WTC11 (cell line): ENCODE data around the gene TMEM150A. TPM values are rescaled to one million over a fixed set of nuclear protein-coding genes. Genes with fewer than 3 reads are reported as not detected.
"Not testable (repeated sequence)": the region's sequence is repeated elsewhere in the genome, so short reads cannot be mapped to it uniquely, and the experiment has no call there.

Experiments used
- ATAC-seq: fragments of 200-7000 bp; cut with Tn5 transposase; 2 replicates; pipeline ENCODE4 v1.10.0; 2021; ENCODE audit warnings: mild to moderate bottlenecking, moderate library complexity
- CTCF ChIA-PET: fragments of 300-600 bp; sonication (Branson Sonifier 250); formaldehyde crosslinking; loops from one replicate; lab custom pipeline; 2021; ENCODE audit warnings: antibody characterized with exemption; lab: Charles Lee
- POLR2A ChIA-PET: fragments of 350-600 bp; sonication (Branson Sonifier 250); formaldehyde crosslinking; loops from one replicate; lab custom pipeline; 2021; ENCODE audit warnings: antibody characterized with exemption; lab: Charles Lee
- DNase-seq: peaks from one replicate; pipeline ENCODE4 v3.0.0; 2021; ENCODE audit warnings: low spot score
- H3K27ac Mint-ChIP-seq: 2 replicates; pipeline ENCODE4 v1.8.0; 2021; ENCODE audit warnings: mixed read lengths
- H3K27me3 Mint-ChIP-seq: 2 replicates; pipeline ENCODE4 v1.8.0; 2021; ENCODE audit warnings: low read depth, mild to moderate bottlenecking, moderate library complexity, mixed read lengths
- H3K36me3 Mint-ChIP-seq: 2 replicates; pipeline ENCODE4 v1.8.0; 2021; ENCODE audit warnings: mixed read lengths
- H3K4me1 Mint-ChIP-seq: 2 replicates; pipeline ENCODE4 v1.8.0; 2022; ENCODE audit warnings: mixed read lengths
- H3K4me3 Mint-ChIP-seq: 2 replicates; pipeline ENCODE4 v1.8.0; 2021; ENCODE audit warnings: mild to moderate bottlenecking, moderate library complexity, mixed read lengths
- H3K9me3 Mint-ChIP-seq: 2 replicates; pipeline ENCODE4 v1.8.0; 2021; ENCODE audit warnings: mixed read lengths
- CREM ChIP-seq: sonication (generic); formaldehyde crosslinking; IDR thresholded peaks from 2 replicates; pipeline ENCODE4 v1.8.1; 2022; ENCODE audit warnings: mild to moderate bottlenecking, missing genetic modification reagents, moderate library complexity
- EMX1 ChIP-seq: fragments of 250-450 bp; sonication (Bioruptor Pico); IDR thresholded peaks from 2 replicates; pipeline ENCODE4 v1.8.0; 2021; ENCODE audit warnings: mild to moderate bottlenecking
- GABPB1 ChIP-seq: sonication (generic); formaldehyde crosslinking; IDR thresholded peaks from 2 replicates; pipeline ENCODE4 v1.8.1; 2023; ENCODE audit warnings: mild to moderate bottlenecking, missing genetic modification reagents
- GTF2I ChIP-seq: fragments of 250-450 bp; sonication (Bioruptor Pico); conservative IDR thresholded peaks from 2 replicates; pipeline ENCODE4 v1.4.0; 2021; ENCODE audit warnings: mild to moderate bottlenecking
- NFE2L1 ChIP-seq: sonication (generic); formaldehyde crosslinking; IDR thresholded peaks from 2 replicates; pipeline ENCODE4 v1.8.1; 2023; ENCODE audit warnings: missing genetic modification reagents
- RORB ChIP-seq: fragments of 250-450 bp; sonication (Bioruptor Pico); IDR thresholded peaks from 2 replicates; pipeline ENCODE4 v1.9.0; 2021; ENCODE audit warnings: mild to moderate bottlenecking
- SP1 ChIP-seq: sonication (generic); formaldehyde crosslinking; conservative IDR thresholded peaks from 2 replicates; pipeline ENCODE4 v1.8.1; 2022; ENCODE audit warnings: missing genetic modification reagents
- ZNF121 ChIP-seq: sonication (generic); formaldehyde crosslinking; IDR thresholded peaks from 2 replicates; pipeline ENCODE4 v1.8.0; 2023; ENCODE audit warnings: missing genetic modification reagents
- ZNF232 ChIP-seq: sonication (generic); formaldehyde crosslinking; IDR thresholded peaks from 2 replicates; pipeline ENCODE4 v1.8.0; 2022; ENCODE audit warnings: mild to moderate bottlenecking, missing genetic modification reagents
- ZNF671 ChIP-seq: fragments of 250-450 bp; sonication (Bioruptor Pico); IDR thresholded peaks from 2 replicates; pipeline ENCODE4 v1.8.0; 2021; ENCODE audit warnings: mild to moderate bottlenecking
- total RNA-seq: library from RNA; stranded (reverse); gene quantifications from 3 replicates; pipeline ENCODE4 v1.2.3, GENCODE V29; 2021
- TF ChIP-seq, protein P1 (sequence below): sonication (generic); formaldehyde crosslinking; IDR thresholded peaks from 2 replicates; pipeline ENCODE4 v1.8.0; 2022; ENCODE audit warnings: mild to moderate bottlenecking, missing genetic modification reagents
- TF ChIP-seq, protein P2 (sequence below): fragments of 250-450 bp; sonication (Bioruptor Pico); IDR thresholded peaks from 2 replicates; pipeline ENCODE4 v1.8.0; 2021; ENCODE audit warnings: mild to moderate bottlenecking
- TF ChIP-seq, protein P3 (sequence below): sonication (generic); formaldehyde crosslinking; conservative IDR thresholded peaks from 2 replicates; pipeline ENCODE4 v1.8.1; 2022; ENCODE audit warnings: mild to moderate bottlenecking, missing genetic modification reagents
- TF ChIP-seq, protein P4 (sequence below): sonication (generic); formaldehyde crosslinking; IDR thresholded peaks from 2 replicates; pipeline ENCODE4 v1.8.1; 2022; ENCODE audit warnings: missing genetic modification reagents, borderline replicate concordance
- TF ChIP-seq, protein P5 (sequence below): sonication (generic); formaldehyde crosslinking; conservative IDR thresholded peaks from 2 replicates; pipeline ENCODE4 v1.8.1; 2023; ENCODE audit warnings: mild to moderate bottlenecking, low read depth, missing genetic modification reagents, moderate library complexity
- TF ChIP-seq, protein P6 (sequence below): sonication (generic); formaldehyde crosslinking; IDR thresholded peaks from 2 replicates; pipeline ENCODE4 v1.8.0; 2022; ENCODE audit warnings: mild to moderate bottlenecking, missing genetic modification reagents
- TF ChIP-seq, protein P7 (sequence below): sonication (generic); formaldehyde crosslinking; IDR thresholded peaks from 2 replicates; pipeline ENCODE4 v1.8.1; 2022; ENCODE audit warnings: low read depth, mild to moderate bottlenecking, moderate library complexity, missing genetic modification reagents, borderline replicate concordance

The TMEM150A gene
- total RNA-seq, 1 experiment from 2014 or later = 20.9 TPM

DNA sequence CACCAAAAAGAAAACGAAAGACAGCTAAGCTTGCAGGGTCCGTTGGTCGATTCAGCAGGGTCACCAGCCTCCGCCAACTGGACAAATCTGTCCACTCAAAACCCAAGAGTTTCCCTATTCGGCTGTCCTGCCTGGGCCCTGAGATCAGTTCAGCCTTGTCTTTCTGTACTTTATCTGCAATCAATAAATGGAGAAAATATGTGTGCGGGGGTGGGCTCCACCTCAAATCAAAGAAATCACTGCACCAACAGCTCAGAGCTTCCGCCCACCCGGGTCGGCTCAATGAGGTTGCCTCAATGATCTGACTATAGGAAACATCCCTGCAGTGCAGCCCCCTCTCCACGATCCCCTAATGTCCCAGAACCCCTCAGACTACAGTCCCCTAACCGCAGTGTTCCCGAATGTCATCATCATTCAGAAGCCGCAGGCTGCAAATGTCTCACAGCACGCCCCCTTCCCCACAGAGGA is 41.7 kb downstream of the TMEM150A start:
- ATAC-seq = peak; percentile 25

DNA sequence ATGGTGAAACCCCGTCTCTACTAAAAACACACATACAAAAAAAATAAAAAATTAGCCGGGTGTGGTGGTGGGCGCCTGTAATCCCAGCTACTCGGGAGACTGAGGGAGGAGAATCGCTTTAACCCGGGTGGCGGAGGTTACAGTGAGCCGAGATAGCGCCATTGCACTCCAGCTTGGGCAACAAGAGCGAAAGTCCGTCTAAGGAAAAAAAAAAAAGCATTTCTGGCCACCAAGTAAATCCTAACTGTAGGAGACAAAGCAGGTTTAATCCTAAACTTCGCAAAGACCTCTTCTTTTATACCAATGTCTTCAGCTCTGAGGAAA is 42.1 kb downstream of the TMEM150A start:
- CTCF ChIA-PET = interaction anchor here (0.9 to 2.6 kb wide), 5 partner anchors 9 to 374 kb away, joined by 5 to 26 read pairs (median 5); partner anchors contain the start of genes RNF181 and SH2D6
- DNase-seq = not testable (repeated sequence)
- H3K4me3 Mint-ChIP-seq = peak overlapping the region; percentile 94

More for the DNA sequence above, 41.7 kb downstream of the TMEM150A start:
- ChIA-PET POLR2A (interaction anchor here (0.5 to 4.1 kb wide), 13 partner anchors 9 to 219 kb away, joined by 3 to 19 read pairs (median 4); partner anchors contain the start of genes C2orf68, MAT2A and SH2D6), CTCF (interaction anchor here (0.9 to 2.6 kb wide), 7 partner anchors 10 to 375 kb away, joined by 3 to 26 read pairs (median 5); partner anchors contain the start of genes RNF181 and SH2D6)
- Mint-ChIP-seq H3K4me3 (peak overlapping the region; percentile 94), H3K27me3 (peaks cover 6% of the 10 kb centered on the region; the same call in 1 of the 2 replicates), H3K27ac (peak overlapping the region; percentile 89), H3K36me3 (peaks cover 7% of the 10 kb centered on the region), H3K9me3 (no peaks in the 10 kb centered on the region), H3K4me1 (peaks cover 6% of the 10 kb centered on the region)
- TF ChIP-seq, protein P1, sequence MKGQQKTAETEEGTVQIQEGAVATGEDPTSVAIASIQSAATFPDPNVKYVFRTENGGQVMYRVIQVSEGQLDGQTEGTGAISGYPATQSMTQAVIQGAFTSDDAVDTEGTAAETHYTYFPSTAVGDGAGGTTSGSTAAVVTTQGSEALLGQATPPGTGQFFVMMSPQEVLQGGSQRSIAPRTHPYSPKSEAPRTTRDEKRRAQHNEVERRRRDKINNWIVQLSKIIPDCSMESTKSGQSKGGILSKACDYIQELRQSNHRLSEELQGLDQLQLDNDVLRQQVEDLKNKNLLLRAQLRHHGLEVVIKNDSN = no peak
- TF ChIP-seq NFE2L1 (CRISPR knock-in tag) (no peak), SP1 (CRISPR knock-in tag) (no peak), GTF2I (CRISPR knock-in tag) (no peak), EMX1 (CRISPR knock-in tag) (no peak)
- TF ChIP-seq, protein P2, sequence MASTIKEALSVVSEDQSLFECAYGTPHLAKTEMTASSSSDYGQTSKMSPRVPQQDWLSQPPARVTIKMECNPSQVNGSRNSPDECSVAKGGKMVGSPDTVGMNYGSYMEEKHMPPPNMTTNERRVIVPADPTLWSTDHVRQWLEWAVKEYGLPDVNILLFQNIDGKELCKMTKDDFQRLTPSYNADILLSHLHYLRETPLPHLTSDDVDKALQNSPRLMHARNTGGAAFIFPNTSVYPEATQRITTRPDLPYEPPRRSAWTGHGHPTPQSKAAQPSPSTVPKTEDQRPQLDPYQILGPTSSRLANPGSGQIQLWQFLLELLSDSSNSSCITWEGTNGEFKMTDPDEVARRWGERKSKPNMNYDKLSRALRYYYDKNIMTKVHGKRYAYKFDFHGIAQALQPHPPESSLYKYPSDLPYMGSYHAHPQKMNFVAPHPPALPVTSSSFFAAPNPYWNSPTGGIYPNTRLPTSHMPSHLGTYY (CRISPR knock-in tag) = no peak
- TF ChIP-seq, protein P3, sequence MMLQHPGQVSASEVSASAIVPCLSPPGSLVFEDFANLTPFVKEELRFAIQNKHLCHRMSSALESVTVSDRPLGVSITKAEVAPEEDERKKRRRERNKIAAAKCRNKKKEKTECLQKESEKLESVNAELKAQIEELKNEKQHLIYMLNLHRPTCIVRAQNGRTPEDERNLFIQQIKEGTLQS (CRISPR knock-in tag) = no peak
- no peak for DNase-seq

DNA sequence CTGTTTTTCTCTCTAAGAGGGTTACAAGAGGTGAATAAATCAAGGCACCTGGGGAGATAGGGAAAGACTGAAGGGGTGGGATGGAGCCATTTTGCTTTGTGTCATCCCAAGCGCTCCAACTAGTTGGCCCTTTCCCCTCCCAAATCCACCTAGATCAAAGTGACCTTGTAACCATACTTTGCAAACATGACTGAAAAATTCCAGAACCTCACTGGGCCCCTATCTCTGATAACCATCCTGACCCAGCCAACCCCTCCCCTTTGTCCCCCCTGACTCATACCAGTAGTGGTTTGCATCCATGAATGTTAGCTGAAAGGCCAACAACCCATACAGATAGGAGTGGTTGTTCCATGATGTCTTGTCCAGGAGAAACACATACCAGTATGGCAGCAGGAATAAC is 44.3 kb downstream of the TMEM150A start:
- H3K27ac Mint-ChIP-seq = no peak overlapping the region
- no peaks in the 10 kb centered on the region for H3K9me3 Mint-ChIP-seq
- ChIA-PET CTCF (no interaction called here), POLR2A (no interaction called here)
- TF ChIP-seq GABPB1 (CRISPR knock-in tag) (peak; percentile 12; the same call in 1 of the 2 replicates), RORB (no peak)
- peaks cover 21% of the 10 kb centered on the region for H3K36me3 Mint-ChIP-seq
- H3K4me1 Mint-ChIP-seq = peaks cover 6% of the 10 kb centered on the region
- ATAC-seq = no peak
- no peak for DNase-seq
- no peak overlapping the region for H3K4me3 Mint-ChIP-seq
- H3K27me3 Mint-ChIP-seq = no peaks in the 10 kb centered on the region

More for the DNA sequence above, 42.1 kb downstream of the TMEM150A start:
- not testable (repeated sequence) for H3K9me3 Mint-ChIP-seq, H3K36me3 Mint-ChIP-seq, ATAC-seq, H3K4me1 Mint-ChIP-seq, H3K27me3 Mint-ChIP-seq
- H3K27ac Mint-ChIP-seq = peak overlapping the region; percentile 89
- POLR2A ChIA-PET = interaction anchor here (0.5 to 4.1 kb wide), 9 partner anchors 8 to 162 kb away, joined by 3 to 19 read pairs (median 4); partner anchors contain the start of genes C2orf68 and MAT2A

DNA sequence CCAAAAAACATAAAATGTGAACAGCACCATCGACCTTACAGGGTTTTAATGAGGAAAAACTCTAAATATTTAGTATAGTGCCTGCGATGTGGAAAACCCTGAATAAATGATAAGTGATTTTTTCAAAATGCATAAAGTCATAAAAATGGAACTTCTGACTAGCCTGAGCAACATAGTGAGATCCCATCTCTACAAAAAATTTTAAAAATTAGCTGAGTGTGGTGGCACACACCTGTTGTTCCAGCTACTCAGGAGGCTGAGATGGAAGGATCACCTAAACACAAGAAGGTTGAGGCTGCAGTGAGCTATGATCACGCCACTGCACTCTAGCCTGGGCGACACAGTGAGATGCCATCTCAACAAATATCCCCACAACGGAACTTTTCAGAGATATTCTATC is 45.4 kb downstream of the TMEM150A start:
- H3K27ac Mint-ChIP-seq = no peak overlapping the region
- no peak for TF ChIP-seq CREM (CRISPR knock-in tag)
- no peak for TF ChIP-seq RORB
- TF ChIP-seq, protein P4, sequence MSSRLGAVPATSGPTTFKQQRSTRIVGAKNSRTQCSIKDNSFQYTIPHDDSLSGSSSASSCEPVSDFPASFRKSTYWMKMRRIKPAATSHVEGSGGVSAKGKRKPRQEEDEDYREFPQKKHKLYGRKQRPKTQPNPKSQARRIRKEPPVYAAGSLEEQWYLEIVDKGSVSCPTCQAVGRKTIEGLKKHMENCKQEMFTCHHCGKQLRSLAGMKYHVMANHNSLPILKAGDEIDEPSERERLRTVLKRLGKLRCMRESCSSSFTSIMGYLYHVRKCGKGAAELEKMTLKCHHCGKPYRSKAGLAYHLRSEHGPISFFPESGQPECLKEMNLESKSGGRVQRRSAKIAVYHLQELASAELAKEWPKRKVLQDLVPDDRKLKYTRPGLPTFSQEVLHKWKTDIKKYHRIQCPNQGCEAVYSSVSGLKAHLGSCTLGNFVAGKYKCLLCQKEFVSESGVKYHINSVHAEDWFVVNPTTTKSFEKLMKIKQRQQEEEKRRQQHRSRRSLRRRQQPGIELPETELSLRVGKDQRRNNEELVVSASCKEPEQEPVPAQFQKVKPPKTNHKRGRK (CRISPR knock-in tag) = no peak
- no peak for TF ChIP-seq ZNF671 (CRISPR knock-in tag)
- no peak for TF ChIP-seq ZNF121 (CRISPR knock-in tag)
- TF ChIP-seq, protein P5, sequence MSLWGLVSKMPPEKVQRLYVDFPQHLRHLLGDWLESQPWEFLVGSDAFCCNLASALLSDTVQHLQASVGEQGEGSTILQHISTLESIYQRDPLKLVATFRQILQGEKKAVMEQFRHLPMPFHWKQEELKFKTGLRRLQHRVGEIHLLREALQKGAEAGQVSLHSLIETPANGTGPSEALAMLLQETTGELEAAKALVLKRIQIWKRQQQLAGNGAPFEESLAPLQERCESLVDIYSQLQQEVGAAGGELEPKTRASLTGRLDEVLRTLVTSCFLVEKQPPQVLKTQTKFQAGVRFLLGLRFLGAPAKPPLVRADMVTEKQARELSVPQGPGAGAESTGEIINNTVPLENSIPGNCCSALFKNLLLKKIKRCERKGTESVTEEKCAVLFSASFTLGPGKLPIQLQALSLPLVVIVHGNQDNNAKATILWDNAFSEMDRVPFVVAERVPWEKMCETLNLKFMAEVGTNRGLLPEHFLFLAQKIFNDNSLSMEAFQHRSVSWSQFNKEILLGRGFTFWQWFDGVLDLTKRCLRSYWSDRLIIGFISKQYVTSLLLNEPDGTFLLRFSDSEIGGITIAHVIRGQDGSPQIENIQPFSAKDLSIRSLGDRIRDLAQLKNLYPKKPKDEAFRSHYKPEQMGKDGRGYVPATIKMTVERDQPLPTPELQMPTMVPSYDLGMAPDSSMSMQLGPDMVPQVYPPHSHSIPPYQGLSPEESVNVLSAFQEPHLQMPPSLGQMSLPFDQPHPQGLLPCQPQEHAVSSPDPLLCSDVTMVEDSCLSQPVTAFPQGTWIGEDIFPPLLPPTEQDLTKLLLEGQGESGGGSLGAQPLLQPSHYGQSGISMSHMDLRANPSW = no peak
- TF ChIP-seq, protein P6, sequence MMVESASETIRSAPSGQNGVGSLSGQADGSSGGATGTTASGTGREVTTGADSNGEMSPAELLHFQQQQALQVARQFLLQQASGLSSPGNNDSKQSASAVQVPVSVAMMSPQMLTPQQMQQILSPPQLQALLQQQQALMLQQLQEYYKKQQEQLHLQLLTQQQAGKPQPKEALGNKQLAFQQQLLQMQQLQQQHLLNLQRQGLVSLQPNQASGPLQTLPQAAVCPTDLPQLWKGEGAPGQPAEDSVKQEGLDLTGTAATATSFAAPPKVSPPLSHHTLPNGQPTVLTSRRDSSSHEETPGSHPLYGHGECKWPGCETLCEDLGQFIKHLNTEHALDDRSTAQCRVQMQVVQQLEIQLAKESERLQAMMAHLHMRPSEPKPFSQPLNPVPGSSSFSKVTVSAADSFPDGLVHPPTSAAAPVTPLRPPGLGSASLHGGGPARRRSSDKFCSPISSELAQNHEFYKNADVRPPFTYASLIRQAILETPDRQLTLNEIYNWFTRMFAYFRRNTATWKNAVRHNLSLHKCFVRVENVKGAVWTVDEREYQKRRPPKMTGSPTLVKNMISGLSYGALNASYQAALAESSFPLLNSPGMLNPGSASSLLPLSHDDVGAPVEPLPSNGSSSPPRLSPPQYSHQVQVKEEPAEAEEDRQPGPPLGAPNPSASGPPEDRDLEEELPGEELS (CRISPR knock-in tag) = no peak
- no peak for TF ChIP-seq ZNF232 (CRISPR knock-in tag)
- TF ChIP-seq, protein P7, sequence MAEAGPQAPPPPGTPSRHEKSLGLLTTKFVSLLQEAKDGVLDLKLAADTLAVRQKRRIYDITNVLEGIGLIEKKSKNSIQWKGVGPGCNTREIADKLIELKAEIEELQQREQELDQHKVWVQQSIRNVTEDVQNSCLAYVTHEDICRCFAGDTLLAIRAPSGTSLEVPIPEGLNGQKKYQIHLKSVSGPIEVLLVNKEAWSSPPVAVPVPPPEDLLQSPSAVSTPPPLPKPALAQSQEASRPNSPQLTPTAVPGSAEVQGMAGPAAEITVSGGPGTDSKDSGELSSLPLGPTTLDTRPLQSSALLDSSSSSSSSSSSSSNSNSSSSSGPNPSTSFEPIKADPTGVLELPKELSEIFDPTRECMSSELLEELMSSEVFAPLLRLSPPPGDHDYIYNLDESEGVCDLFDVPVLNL (CRISPR knock-in tag) = no peak

More for the DNA sequence above, 45.4 kb downstream of the TMEM150A start:
- no peak for ATAC-seq
- ChIA-PET POLR2A (no interaction called here), CTCF (no interaction called here)
- Mint-ChIP-seq H3K4me1 (peaks cover 6% of the 10 kb centered on the region), H3K9me3 (no peaks in the 10 kb centered on the region), H3K27me3 (no peaks in the 10 kb centered on the region), H3K4me3 (no peak overlapping the region), H3K36me3 (peaks cover 25% of the 10 kb centered on the region)
- no peak for DNase-seq
